Stromal cell of bone marrow (primary cell): ENCODE data around the gene MAGEA4.

Experiments used
- DNase-seq: peaks from one replicate; pipeline ENCODE4 v3.0.0-alpha.2; 2012; ENCODE audit warnings: low read depth

The MAGEA4 gene

DNA sequence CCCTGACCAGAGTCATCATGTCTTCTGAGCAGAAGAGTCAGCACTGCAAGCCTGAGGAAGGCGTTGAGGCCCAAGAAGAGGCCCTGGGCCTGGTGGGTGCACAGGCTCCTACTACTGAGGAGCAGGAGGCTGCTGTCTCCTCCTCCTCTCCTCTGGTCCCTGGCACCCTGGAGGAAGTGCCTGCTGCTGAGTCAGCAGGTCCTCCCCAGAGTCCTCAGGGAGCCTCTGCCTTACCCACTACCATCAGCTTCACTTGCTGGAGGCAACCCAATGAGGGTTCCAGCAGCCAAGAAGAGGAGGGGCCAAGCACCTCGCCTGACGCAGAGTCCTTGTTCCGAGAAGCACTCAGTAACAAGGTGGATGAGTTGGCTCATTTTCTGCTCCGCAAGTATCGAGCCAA lies 11.0 kb downstream of the MAGEA4 start:
- DNase-seq, result no peak

DNA sequence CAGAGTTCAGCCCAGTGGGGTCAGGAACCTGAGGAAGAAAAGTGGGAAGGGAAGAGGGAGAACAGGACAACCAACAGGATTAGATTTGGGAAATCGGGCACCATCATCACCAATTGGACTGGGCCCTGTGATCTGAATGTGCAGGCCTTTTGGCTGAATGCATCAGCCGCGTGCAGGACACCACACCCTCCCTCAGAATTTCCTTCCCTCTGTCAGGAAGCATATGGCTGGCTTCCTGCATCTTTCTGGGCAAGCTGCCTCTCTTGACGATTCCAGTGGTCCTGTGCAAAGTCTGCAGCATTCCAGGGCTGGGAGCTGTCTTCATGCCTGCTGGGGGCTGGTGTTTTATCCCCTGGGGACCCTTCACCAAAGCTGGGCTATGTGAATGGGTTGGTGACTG lies 16.4 kb downstream of the MAGEA4 start:
- no peak for DNase-seq

- DNase-seq, result no peak
These were observed 22.7 kb downstream of the MAGEA4 start for GRCh38 chrX:151935358-151935757.

GRCh38 chrX:151938172-151938571 lies 25.5 kb downstream of the MAGEA4 start:
- DNase-seq, result no peak

- DNase-seq, result no peak
These were observed 42.0 kb downstream of the MAGEA4 start for GRCh38 chrX:151954730-151955129.

GRCh38 chrX:151958101-151958500 lies 45.4 kb downstream of the MAGEA4 start:
- no peak for DNase-seq

DNA sequence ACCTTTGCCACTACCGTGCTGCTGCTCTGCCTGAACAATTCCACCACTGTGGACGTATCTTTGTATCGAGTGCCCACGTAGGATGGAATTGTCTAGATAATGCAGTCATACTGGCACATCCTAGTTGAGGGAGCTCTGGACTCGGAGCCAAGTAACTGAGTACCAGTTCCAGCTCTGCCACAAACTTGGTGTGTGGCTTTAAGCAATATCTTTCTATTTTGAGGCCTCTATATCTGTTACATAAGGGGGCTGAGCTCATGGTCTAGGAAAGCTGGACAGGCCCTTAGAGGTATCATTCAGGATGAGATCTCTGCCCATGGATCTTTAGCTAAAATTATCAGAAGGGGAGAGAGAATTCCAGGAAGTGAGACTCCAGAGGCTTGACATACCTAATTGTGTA lies 49.3 kb downstream of the MAGEA4 start:
- no peak for DNase-seq

DNA sequence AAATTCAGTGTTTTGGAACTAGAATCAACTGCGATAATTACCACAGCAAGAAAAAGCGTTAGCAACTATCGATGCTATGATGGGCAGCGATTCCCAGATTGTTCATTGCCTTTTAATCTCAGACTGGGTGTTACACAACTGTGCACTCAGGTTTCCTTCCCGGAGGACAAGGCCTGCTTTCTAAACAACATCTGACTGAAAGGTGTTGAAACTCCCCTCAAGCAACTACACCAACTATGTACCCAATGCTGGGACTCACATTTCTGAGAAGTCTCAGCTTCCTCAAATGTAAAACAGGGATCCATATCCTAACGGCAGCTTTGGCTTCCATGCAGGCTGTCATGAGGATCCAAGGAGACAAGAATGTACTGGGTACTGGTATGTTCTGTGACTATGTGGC lies 53.5 kb downstream of the MAGEA4 start:
- DNase-seq, result no peak

- no peak for DNase-seq
These were observed 57.3 kb downstream of the MAGEA4 start for GRCh38 chrX:151970027-151970426.

GRCh38 chrX:151970661-151971060 lies 58.0 kb downstream of the MAGEA4 start:
- peak; percentile 82 for DNase-seq

DNA sequence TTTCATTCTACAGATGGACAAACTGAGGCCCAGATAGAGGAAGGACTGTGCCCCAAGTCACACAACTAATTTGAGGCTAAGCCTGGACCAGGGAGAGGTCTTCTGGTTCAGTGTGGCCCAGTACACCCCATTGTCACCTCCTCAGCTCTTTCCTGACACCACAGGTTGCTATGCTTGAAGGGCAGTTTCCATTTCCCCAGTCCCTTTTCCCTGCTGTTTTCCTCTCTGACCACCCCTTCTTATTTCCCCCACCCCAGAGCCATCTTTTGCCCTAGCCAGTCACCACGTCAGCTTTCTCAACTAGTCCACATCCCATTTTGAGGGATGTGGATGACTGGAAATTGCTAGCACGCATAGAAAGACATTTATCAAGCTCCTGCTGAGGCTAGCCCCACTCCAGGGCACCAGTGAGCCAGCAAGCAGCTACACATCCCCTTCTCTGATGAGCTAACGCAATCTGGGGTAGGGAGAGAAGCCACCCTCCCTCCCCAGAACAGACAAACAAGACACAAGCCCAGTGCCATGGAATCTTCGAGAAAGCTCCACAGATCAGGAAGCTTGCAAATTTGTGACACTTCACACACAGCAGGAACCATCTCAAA lies 60.5 kb downstream of the MAGEA4 start:
- DNase-seq, result no peak

DNA sequence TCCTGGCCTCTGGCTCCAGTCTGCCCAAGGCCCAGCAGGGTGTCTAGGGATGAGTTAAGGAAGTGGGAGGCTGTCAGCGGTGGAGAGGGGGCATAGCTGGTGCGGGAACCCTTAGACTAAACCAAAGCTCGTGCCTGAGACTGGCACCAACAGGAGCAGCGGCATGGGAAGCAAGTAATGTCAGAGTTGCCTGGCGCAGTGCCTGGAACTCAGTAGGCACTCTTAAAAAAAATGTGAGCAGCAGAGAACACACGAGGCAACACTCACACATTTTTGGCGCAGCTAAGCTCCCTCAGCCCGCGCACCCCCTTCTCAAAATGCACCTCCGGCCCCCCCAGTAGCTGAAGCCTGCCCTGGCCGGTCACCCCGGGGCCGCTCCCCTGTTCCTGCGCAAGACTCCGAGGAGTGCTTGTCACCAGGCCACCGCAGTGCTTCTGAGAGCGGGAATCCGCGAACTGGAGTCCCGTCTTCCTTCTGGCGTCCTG lies 61.2 kb downstream of the MAGEA4 start:
- no peak for DNase-seq
